ENCODE measurements around the gene UPF3B. TPM values are rescaled to one million over a fixed set of nuclear protein-coding genes. Genes with fewer than 3 reads are reported as not detected.

UPF3B gene
- total RNA-seq, 2 experiments from 2014 or later: 16.0 to 16.6 TPM

GRCh38 chrX:119887721-119888425 is 35.1 kb upstream of the UPF3B start:
- H3K4me1 Mint-ChIP-seq (ENCODE audit: low read depth): peaks cover 6% of the 10 kb centered on the region
- no peaks in the 10 kb centered on the region for H3K27me3 Mint-ChIP-seq
- TF ChIP-seq, protein P1, sequence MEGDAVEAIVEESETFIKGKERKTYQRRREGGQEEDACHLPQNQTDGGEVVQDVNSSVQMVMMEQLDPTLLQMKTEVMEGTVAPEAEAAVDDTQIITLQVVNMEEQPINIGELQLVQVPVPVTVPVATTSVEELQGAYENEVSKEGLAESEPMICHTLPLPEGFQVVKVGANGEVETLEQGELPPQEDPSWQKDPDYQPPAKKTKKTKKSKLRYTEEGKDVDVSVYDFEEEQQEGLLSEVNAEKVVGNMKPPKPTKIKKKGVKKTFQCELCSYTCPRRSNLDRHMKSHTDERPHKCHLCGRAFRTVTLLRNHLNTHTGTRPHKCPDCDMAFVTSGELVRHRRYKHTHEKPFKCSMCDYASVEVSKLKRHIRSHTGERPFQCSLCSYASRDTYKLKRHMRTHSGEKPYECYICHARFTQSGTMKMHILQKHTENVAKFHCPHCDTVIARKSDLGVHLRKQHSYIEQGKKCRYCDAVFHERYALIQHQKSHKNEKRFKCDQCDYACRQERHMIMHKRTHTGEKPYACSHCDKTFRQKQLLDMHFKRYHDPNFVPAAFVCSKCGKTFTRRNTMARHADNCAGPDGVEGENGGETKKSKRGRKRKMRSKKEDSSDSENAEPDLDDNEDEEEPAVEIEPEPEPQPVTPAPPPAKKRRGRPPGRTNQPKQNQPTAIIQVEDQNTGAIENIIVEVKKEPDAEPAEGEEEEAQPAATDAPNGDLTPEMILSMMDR (IDR thresholded peaks at IDR 0.05): peak; percentile 43
- ATAC-seq (peak; percentile 84), DNase-seq (peak; percentile 70)
- CTCF ChIA-PET: interaction anchor here (1.0 to 2.7 kb wide), 6 partner anchors 9 to 405 kb away, joined by 3 to 16 read pairs (median 4); partner anchors contain the start of gene RPL39
- POLR2A ChIA-PET: interaction anchor here (1.1 kb wide), 1 partner anchor 18 kb away, joined by 3 read pairs; no protein-coding TSS in a partner anchor
- peak overlapping the region; percentile 33 for H3K4me3 Mint-ChIP-seq
- no peaks in the 10 kb centered on the region for H3K9me3 Mint-ChIP-seq
- no peak overlapping the region for H3K27ac Mint-ChIP-seq
- H3K36me3 Mint-ChIP-seq (ENCODE audit: low read depth): no peaks in the 10 kb centered on the region
- intact Hi-C loops (cut with micrococcal nuclease): no loop called here

DNA sequence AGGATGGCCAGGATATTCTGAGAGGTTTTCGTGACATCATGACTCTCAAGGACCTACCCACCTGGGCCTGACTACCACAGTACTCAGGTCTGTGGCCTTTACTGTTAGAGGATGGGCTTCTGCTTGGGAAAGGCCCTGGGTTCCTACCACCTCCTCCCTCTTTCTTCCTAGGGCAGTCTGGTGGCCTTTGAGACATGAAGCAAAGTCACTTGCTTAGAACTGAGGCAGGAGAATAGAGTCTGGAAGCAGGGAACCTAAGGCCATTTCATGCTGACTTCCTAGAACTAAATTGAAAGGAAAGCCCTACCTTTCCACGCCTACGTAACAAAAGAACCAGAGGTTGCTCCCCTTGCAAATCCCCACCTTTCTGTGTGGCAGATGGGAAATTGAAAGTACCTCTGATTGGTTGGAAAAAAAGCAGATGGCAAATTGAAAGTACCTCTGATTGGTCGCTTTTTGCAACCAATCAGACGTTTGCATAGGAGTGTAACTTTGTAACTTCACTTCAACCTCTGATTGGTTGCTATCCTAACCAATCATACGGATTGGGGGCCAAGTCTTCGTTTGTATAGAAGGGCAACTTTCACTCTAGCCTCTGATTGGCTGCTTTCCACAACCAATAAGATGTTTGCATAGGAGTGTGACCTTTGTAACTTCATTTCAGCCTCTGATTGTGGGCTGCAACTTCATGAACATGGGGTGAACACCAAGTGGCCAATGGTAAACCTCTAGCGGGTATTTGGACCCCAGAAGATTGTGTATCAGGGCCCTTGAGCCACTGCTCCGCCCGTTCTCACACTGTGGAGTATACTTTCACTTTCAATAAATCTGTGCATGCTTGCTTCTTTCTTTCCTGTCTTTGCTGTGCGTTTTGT is 33.0 kb upstream of the UPF3B start:
- intact Hi-C loops (cut with micrococcal nuclease): no loop called here
- H3K36me3 Mint-ChIP-seq (ENCODE audit: low read depth): no peaks in the 10 kb centered on the region
- DNase-seq: peak; percentile 18
- no peaks in the 10 kb centered on the region for H3K27me3 Mint-ChIP-seq
- TF ChIP-seq, protein P1 (IDR thresholded peaks at IDR 0.05): no peak
- CTCF ChIA-PET: no interaction called here
- H3K4me3 Mint-ChIP-seq: peak overlapping the region; percentile 26
- POLR2A ChIA-PET: no interaction called here
- H3K9me3 Mint-ChIP-seq: no peaks in the 10 kb centered on the region
- peaks cover 7% of the 10 kb centered on the region for H3K4me1 Mint-ChIP-seq (ENCODE audit: low read depth)
- H3K27ac Mint-ChIP-seq: no peak overlapping the region
- ATAC-seq: peak; percentile 75

- H3K36me3 Mint-ChIP-seq (ENCODE audit: low read depth): peaks cover 6% of the 10 kb centered on the region
- peak; percentile 40 for DNase-seq
- ATAC-seq: peak; percentile 87
- no peak overlapping the region for H3K4me3 Mint-ChIP-seq
- no peaks in the 10 kb centered on the region for H3K27me3 Mint-ChIP-seq
- peak overlapping the region; percentile 61 for H3K27ac Mint-ChIP-seq
- ChIA-PET POLR2A (interaction anchor here (0.6 kb wide), 1 partner anchor 419 kb away, joined by 3 read pairs; no protein-coding TSS in a partner anchor), CTCF (interaction anchor here (1.1 to 1.3 kb wide), 2 partner anchors 12 to 96 kb away, joined by 3 read pairs; no protein-coding TSS in a partner anchor)
- TF ChIP-seq, protein P1 (IDR thresholded peaks at IDR 0.05): peak; percentile 43
- peaks cover 14% of the 10 kb centered on the region for H3K4me1 Mint-ChIP-seq (ENCODE audit: low read depth)
- intact Hi-C loops (cut with micrococcal nuclease): no loop called here
- no peaks in the 10 kb centered on the region for H3K9me3 Mint-ChIP-seq
Measured at GRCh38 chrX:119880552-119881437, 28.0 kb upstream of the UPF3B start.

GRCh38 chrX:119880076-119880475 is 27.3 kb upstream of the UPF3B start:
- Mint-ChIP-seq H3K4me1 (ENCODE audit: low read depth) (peaks cover 14% of the 10 kb centered on the region), H3K27ac (peak overlapping the region; percentile 61), H3K27me3 (no peaks in the 10 kb centered on the region), H3K36me3 (ENCODE audit: low read depth) (peaks cover 6% of the 10 kb centered on the region), H3K9me3 (no peaks in the 10 kb centered on the region), H3K4me3 (no peak overlapping the region)
- TF ChIP-seq, protein P1 (IDR thresholded peaks at IDR 0.05): no peak
- ChIA-PET CTCF (interaction anchor here (1.1 to 2.9 kb wide), 3 partner anchors 8 to 95 kb away, joined by 3 to 16 read pairs (median 3); no protein-coding TSS in a partner anchor), POLR2A (interaction anchor here (0.6 kb wide), 1 partner anchor 419 kb away, joined by 3 read pairs; no protein-coding TSS in a partner anchor)
- intact Hi-C loops (cut with micrococcal nuclease): no loop called here
- ATAC-seq (no peak), DNase-seq (peak; percentile 31)
